Lower leg skin (tissue), 4 donors: ENCODE measurements around the gene TOMM34. TPM values are rescaled to one million over a fixed set of nuclear protein-coding genes. Genes with fewer than 3 reads are reported as not detected.

Experiments used
- DNase-seq, 2 donors: peaks; one replicate each; pipeline ENCODE4 v3.0.0-alpha.2; 2019; ENCODE audit warnings: low spot score in 2 of 2
- H3K4me3 ChIP-seq: fragments of 200-600 bp; sonication (generic); 2 replicates; pipeline ENCODE4 v1.5.1; 2017; ENCODE audit warnings: mild to moderate bottlenecking, low read depth; ENCODE audit not compliant: poor library complexity, severe bottlenecking
- CTCF ChIP-seq, 3 donors: fragments of 450-650 bp; IDR thresholded peaks; one replicate each; pipeline ENCODE4 v1.5.1; 2016; ENCODE audit warnings: antibody characterized with exemption in 3 of 3, mild to moderate bottlenecking in 3 of 3, moderate library complexity in 2 of 3
- POLR2A ChIP-seq, 2 donors: fragments of 450-650 bp; IDR thresholded peaks; one replicate each; pipeline ENCODE4 v1.6.1; 2016 to 2017; ENCODE audit warnings: antibody characterized with exemption in 2 of 2, mild to moderate bottlenecking in 1 of 2, moderate library complexity in 1 of 2
- WGBS, 2 donors: methylation state at CpG; one replicate each; pipeline ENCODE4 v1.1.5; 2018; 5-methylcytosine and 5-hydroxymethylcytosine counted together
- intact Hi-C: fragments of 100-400 bp; cut with DNase I; formaldehyde crosslinking; loops from one replicate; pipeline ENCODE4 v1.15.0; 2023; ENCODE audit warnings: low total_unique reads
- total RNA-seq, 4 donors: library from RNA; depleted of rRNA; stranded (reverse); fragments of >200 nt; gene quantifications; one replicate each; pipeline ENCODE4 v1.1.0, GENCODE V29; 2016

TOMM34 gene
- total RNA-seq, 4 donors from 2014 or later, result 9.8 to 19.5 (median 12.4) TPM

GRCh38 chr20:44897133-44897532, 63.1 kb downstream of the TOMM34 start:
- no peak for TF ChIP-seq POLR2A (IDR thresholded peaks at IDR 0.05)
- no peak for TF ChIP-seq CTCF (IDR thresholded peaks at IDR 0.05)
- WGBS, 2 donors, result 62 to 63% methylated on average over 1 of the region's 1 CpG
- DNase-seq, result no peak
- intact Hi-C loops, result no loop called here
- H3K4me3 ChIP-seq, result no peak overlapping the region

- WGBS, 2 donors, result 86 to 91% methylated on average over 1 of the region's 1 CpG
- no peak for TF ChIP-seq POLR2A (IDR thresholded peaks at IDR 0.05)
- TF ChIP-seq CTCF (IDR thresholded peaks at IDR 0.05), result no peak
- no peak for DNase-seq
- intact Hi-C loops, result no loop called here
- no peak overlapping the region for H3K4me3 ChIP-seq
Observed at GRCh38 chr20:44896583-44896982, 63.6 kb downstream of the TOMM34 start.

- TF ChIP-seq CTCF (IDR thresholded peaks at IDR 0.05) (no peak), POLR2A (IDR thresholded peaks at IDR 0.05) (no peak)
Observed at GRCh38 chr20:44894959-44895358, 65.2 kb downstream of the TOMM34 start.

More at GRCh38 chr20:44894959-44895358, 65.2 kb downstream of the TOMM34 start:
- DNase-seq, result no peak
- WGBS, 2 donors, result 44 to 53% methylated on average over 2 of the region's 2 CpGs
- intact Hi-C loops, result no loop called here
- no peak overlapping the region for H3K4me3 ChIP-seq

Other genes starting within 250 kb of the TOMM34 start
- 100 to 1,000 TPM in 2 of 4 donors, 10 to 100 TPM in 2; 50.8 to 481 (median 81.3) TPM for gene CCN5, start 245.0 kb downstream of the TOMM34 start, total RNA-seq
- gene KCNK15, start 214.5 kb downstream of the TOMM34 start, total RNA-seq, result 1 to 10 TPM; 1.5 to 3.5 (median 2.5) TPM
- gene RIMS4, start 149.9 kb downstream of the TOMM34 start, total RNA-seq, result under 1 TPM in 3 of 4 donors, not detected in 1; 0.12 to 0.91 (median 0.39) TPM
- 100 to 1,000 TPM in 2 of 4 donors, 10 to 100 TPM in 2; 78.5 to 133 (median 105) TPM for gene YWHAB, start 74.7 kb downstream of the TOMM34 start, total RNA-seq
- 10 to 100 TPM in 2 of 4 donors, 1 to 10 TPM in 2; 7.0 to 30.2 (median 9.6) TPM for gene PABPC1L, start 50.3 kb downstream of the TOMM34 start, total RNA-seq
- 10 to 100 TPM; 27.0 to 37.4 (median 28.2) TPM for gene STK4, start 6.1 kb upstream of the TOMM34 start, total RNA-seq
- 1 to 10 TPM in 2 of 4 donors, under 1 TPM in 2; 0.84 to 2.3 (median 1.3) TPM for gene KCNS1, start 140.7 kb upstream of the TOMM34 start, total RNA-seq
- gene WFDC5, start 154.8 kb upstream of the TOMM34 start, total RNA-seq, result 100 to 1,000 TPM; 340 to 533 (median 389) TPM
- gene WFDC12, start 164.1 kb upstream of the TOMM34 start, total RNA-seq, result 10 to 100 TPM in 2 of 4 donors, 1 to 10 TPM in 2; 5.0 to 13.5 (median 9.4) TPM
- 10 to 100 TPM in 1 of 4 donors, 1 to 10 TPM in 2, under 1 TPM in 1; 0.76 to 62.6 (median 5.2) TPM for gene PI3, start 214.5 kb upstream of the TOMM34 start, total RNA-seq
- under 1 TPM in 1 of 4 donors, not detected in 3; 0.34 TPM for gene SEMG1, start 246.6 kb upstream of the TOMM34 start, total RNA-seq